Measurements from ENCODE around the gene IL10. TPM values are rescaled to one million over a fixed set of nuclear protein-coding genes. Genes with fewer than 3 reads are reported as not detected.

Gene IL10
- total RNA-seq, 4 donors from 2014 or later = 0.78 to 4.8 (median 1.1) TPM; not detected in 1

DNA sequence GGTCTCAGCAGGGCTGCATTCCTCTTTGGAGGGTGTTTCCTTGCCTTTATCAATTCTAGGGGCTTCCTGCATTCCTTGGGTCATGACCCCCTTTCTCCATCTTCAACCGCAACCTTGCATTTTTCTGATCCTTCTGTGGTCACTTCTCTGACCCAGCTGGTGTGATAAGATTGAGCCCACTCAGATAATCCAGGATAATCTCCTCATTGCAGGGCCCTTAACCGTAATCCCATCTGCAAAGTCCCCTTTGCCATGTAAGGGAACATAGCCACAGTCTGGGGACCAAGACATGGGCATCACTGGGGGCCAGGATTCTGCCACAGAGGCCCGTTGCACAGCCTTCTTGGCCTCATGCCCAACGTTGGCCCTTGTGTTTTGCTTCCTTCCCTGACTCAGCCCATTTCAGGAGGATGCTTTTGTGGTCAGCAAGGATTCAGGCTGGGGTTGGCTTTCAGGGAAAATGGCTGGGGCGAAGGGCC, 36.7 kb downstream of the IL10 start:
- Histone ChIP-seq H3K9me3 (no peaks in the 10 kb centered on the region), H3K4me1 (peaks cover 0 to 22% (median 0%) of the 10 kb centered on the region in 4 donors), H3K27me3 (no peaks in the 10 kb centered on the region), H3K36me3 (peaks cover 4 to 55% (median 24%) of the 10 kb centered on the region in 3 donors), H3K27ac (no peak overlapping the region), H3K4me3 (no peak overlapping the region)
- TF ChIP-seq EP300 (IDR thresholded peaks at IDR 0.05) = no peak
- TF ChIP-seq POLR2A (IDR thresholded peaks at IDR 0.05) = no peak
- no peak for TF ChIP-seq CTCF (IDR thresholded peaks at IDR 0.05)
- DNase-seq (ENCODE audit: low spot score in 2 of 2) = no peak
- 60 to 67% methylated on average over 5 of the region's 5 CpGs for WGBS, 2 donors

DNA sequence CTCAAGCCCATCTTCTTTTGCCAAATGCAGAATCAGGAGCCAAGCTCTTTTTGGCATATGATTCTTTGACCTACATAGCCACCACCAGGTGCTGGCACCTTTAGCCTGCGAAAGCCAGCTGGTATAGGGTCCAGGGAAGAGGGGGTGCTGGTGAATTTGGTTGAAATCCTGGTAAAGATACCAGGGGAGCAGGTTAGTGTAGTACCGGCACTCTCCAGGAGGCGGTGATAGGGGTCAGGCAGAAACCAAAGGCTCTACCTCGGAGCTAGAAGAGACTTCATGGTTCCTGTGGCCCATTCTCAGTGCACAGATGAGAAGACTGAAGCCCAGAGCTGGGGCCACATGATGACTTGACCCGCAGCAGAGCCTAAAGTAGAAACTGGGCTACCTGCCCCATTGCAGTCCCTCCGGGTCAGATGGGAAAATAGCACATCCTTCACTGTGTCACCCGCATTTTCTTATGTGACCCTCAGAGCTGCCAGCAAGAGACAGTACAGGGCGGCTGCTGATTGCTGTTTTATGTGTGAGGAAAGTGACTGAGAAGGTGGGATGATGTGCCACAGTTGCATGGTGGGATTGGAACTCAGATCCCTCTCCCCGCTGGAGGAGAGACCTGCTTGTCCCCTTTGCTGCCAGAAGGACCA, 37.7 kb downstream of the IL10 start:
- peaks cover 4 to 64% (median 34%) of the 10 kb centered on the region in 3 donors for H3K36me3 ChIP-seq
- 74 to 76% methylated on average over 9 of the region's 9 CpGs for WGBS, 2 donors
- peak; percentile 37 to 75 for DNase-seq (ENCODE audit: low spot score in 2 of 2)

DNA sequence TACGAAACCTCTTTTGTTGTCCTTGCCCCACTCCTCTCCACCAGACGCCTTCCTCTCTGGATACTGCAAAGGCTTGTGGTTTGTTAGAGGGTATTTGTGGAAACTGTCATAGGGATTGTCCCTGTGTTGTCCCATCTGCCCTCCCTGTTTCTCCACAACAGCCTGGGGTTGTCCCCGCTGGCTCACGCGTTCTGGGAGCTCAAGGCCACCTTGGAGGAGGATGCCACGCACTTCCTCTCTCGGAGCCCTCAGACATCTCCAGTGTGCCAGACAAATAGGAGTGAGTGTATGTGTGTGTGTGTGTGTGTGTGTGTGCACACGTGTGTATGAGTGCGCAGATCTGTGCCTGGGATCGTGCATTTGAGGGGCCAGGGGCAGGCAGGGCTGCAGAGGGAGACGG, 39.3 kb downstream of the IL10 start:
- no peak for TF ChIP-seq EP300 (IDR thresholded peaks at IDR 0.05)
- no peak for TF ChIP-seq POLR2A (IDR thresholded peaks at IDR 0.05)
- no peak for TF ChIP-seq CTCF (IDR thresholded peaks at IDR 0.05)
- H3K4me3 ChIP-seq = no peak overlapping the region
- DNase-seq (ENCODE audit: low spot score in 2 of 2) = no peak
- peaks cover 0 to 15% (median 0%) of the 10 kb centered on the region in 4 donors for H3K4me1 ChIP-seq
- H3K27me3 ChIP-seq = no peaks in the 10 kb centered on the region
- 86 to 90% methylated on average over 11 of the region's 11 CpGs for WGBS, 2 donors
- H3K36me3 ChIP-seq = peaks cover 4 to 77% (median 44%) of the 10 kb centered on the region in 3 donors
- no peaks in the 10 kb centered on the region for H3K9me3 ChIP-seq
- no peak overlapping the region for H3K27ac ChIP-seq

More for the DNA sequence above, 37.7 kb downstream of the IL10 start:
- H3K27me3 ChIP-seq = no peaks in the 10 kb centered on the region
- H3K4me1 ChIP-seq = peaks cover 0 to 22% (median 0%) of the 10 kb centered on the region in 4 donors
- H3K4me3 ChIP-seq = no peak overlapping the region
- TF ChIP-seq CTCF (IDR thresholded peaks at IDR 0.05) = peak; percentile 51 to 78 (median 63)
- TF ChIP-seq EP300 (IDR thresholded peaks at IDR 0.05) = no peak
- TF ChIP-seq POLR2A (IDR thresholded peaks at IDR 0.05) = no peak
- no peaks in the 10 kb centered on the region for H3K9me3 ChIP-seq
- no peak overlapping the region for H3K27ac ChIP-seq

- Histone ChIP-seq H3K4me3 (no peak overlapping the region), H3K4me1 (peaks cover 0 to 10% (median 0%) of the 10 kb centered on the region in 4 donors), H3K36me3 (peaks cover 4 to 77% (median 44%) of the 10 kb centered on the region in 3 donors), H3K27ac (no peak overlapping the region), H3K27me3 (no peaks in the 10 kb centered on the region), H3K9me3 (no peaks in the 10 kb centered on the region)
- DNase-seq (ENCODE audit: low spot score in 2 of 2) = no peak
- WGBS, 2 donors = 87 to 88% methylated on average over 11 of the region's 11 CpGs
- no peak for TF ChIP-seq POLR2A (IDR thresholded peaks at IDR 0.05)
- no peak for TF ChIP-seq EP300 (IDR thresholded peaks at IDR 0.05)
- no peak for TF ChIP-seq CTCF (IDR thresholded peaks at IDR 0.05)
These were observed 39.8 kb downstream of the IL10 start for GRCh38 chr1:206732508-206732907.

- no peak for TF ChIP-seq EP300 (IDR thresholded peaks at IDR 0.05)
- no peak for TF ChIP-seq CTCF (IDR thresholded peaks at IDR 0.05)
- no peak for TF ChIP-seq POLR2A (IDR thresholded peaks at IDR 0.05)
- Histone ChIP-seq H3K4me1 (peaks cover 0 to 19% (median 10%) of the 10 kb centered on the region in 4 donors), H3K36me3 (peaks cover 4 to 61% (median 44%) of the 10 kb centered on the region in 3 donors), H3K4me3 (no peak overlapping the region), H3K27me3 (no peaks in the 10 kb centered on the region), H3K9me3 (no peaks in the 10 kb centered on the region), H3K27ac (no peak overlapping the region)
- WGBS, 2 donors = 77 to 89% methylated on average over 3 of the region's 3 CpGs
- DNase-seq (ENCODE audit: low spot score in 2 of 2) = no peak
These were observed 42.8 kb downstream of the IL10 start for GRCh38 chr1:206729507-206729906.

Measured in tibial nerve (tissue), 4 donors.